HG03575 (cell line): ENCODE measurements around the gene CELSR3.

Experiments
- ATAC-seq: cut with Tn5 transposase; IDR thresholded peaks from one replicate; pipeline ENCODE4 v1.9.1; 2021; ENCODE audit not compliant: unreplicated experiment, insufficient number of reproducible peaks, low FRiP score; ENCODE audit errors: extremely low read depth

The CELSR3 gene

DNA sequence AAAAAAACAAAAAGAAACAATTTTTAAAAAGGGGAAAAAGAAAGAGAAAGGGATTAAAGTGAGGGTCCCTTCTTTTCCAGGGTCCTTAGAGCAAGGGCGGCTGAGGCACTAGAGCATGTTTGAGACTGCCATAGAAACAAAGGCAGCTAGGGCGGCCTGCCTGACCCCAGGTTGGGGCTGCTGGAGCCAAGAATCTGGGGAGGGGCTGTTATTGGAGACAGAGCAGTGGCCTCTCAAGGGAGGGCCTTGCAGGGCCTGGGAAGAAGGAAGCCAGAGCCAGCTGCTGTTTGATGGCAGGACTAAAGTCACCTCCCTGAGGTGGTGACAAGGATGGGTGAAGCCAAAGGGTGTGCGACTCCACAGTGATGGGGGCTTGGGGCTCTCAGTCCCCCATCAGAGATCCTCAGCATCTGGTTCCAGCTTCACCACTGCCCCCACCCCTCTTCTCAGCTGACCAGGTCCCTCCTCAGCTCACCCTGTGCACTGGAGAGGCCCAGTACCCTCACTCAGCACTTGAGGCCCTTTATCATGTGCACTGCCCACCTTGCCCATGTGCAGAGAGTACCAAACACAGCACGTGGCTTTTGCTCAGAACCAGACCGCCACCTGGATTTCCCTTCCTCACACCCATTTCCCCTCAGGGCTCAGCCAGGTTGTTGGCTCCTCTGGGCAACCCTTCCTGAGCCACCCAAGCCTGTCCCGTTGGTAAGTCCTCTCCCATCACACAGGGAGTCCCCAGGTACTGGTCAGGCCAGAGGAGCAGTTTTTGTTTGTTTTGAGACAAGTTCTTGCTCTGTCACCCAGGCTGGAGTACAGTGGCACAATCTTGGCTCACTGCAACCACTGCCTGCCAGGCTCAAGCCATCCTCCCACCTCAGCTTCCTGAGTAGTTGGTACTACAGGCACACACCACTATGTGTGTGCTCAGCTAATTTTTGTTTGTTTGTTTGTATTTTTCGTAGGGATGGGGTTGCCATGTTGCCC, 42.9 kb downstream of the CELSR3 start:
- ATAC-seq, result no peak

DNA sequence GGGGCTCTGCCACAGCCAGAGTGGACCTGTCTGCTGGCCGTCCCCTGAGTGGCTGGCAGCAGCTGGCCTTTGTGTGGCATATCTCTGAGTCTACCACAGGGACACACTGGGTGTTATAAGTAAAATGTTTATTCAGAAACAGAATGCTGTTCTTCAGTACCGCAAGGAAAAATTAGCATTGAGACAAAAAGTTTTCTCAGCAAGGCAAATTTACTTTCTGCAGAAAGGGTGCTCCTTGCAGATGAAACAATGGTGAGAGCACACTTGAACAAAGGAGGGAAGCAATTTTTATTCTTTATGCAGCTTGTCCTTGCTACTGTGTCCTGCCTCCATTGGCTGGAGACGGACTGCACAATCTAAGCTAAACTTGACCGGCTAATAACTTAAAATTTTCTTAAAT, 45.1 kb downstream of the CELSR3 start:
- no peak for ATAC-seq

DNA sequence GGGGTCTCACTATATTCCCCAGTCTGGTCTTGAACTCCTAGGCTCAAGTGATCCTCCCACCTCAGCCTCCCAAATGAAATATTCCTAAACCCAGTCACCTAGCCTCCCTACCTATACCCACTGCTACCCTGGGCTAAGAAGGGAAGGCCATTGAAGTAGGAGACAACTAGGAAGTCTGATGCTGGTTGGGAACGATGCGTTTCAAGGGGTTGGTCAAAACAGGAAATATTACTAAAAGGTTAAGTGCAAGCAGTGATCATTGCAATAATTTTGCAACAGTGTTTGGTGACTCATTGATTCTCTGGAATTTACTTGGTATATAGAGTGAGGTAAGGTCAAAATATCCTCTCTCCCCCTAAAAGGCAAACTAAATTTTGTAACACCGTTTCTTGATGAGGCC, 48.6 kb downstream of the CELSR3 start:
- no peak for ATAC-seq

DNA sequence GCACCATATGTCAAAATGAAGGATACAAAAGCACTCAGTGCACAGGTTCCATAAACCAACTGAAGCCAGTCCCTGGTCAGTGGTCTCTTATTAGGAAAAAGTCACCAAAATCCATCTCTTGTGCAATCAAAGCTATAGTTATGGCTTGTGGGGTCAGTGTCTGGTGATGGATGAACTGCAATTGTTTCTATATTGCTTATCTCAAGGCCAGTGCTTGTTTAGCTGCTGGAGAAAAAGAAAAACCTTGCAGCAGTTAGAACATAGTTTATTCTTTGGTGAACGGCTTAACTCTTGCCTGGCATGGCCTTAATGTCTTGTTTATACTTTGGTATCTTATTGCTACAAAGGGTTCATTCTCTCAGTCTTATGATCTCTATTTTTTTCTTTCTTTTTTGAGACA, 50.4 kb downstream of the CELSR3 start:
- no peak for ATAC-seq

DNA sequence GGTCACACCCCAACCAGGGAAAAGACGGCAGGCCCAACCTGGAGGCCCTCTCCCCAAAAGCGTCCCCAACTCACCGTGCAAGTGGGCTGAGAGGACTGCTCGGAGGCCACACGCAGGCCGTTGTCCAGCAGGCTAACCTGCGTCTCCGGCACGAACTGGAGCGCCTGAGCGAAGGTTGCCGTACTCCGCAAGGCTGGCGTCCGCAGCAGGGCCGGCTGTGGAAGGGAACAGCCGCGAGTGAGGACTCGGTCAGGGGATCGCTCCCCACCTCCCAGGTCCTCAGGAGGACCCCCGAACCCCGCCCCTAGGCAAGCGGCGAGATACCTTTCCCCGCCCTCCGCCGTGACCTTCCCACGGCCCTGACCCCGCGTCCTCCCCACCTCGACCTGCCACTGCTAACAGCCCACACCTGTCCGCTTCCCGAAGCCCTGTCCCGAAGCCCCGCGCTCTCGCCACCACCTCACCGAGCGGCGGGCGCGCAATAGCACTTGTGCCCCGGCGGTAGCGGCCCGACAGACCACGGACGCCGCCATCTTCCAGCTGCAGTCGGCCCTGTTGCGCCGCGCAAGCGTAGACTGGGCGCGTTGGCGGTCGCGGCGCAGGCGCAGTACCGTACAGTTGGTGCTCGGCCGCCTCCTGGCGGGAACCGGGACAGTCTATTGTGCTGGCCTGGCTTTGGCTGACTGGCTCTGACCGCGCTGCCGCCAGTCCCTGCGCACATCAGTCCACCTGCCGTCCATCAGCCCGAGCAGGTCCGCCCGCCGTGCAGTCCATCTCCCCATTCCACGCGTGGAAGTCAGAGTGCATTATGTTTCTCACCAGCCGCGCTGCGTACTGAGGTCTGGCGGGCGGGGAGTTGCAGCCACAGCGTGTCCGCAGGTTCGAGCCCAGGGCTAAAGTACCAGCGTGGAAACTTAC, 53.3 kb downstream of the CELSR3 start, which contains the start of gene UQCRC1:
TSS of gene UQCRC1 (minus strand) at position 559 of the 918 bp plus-strand sequence. CDS start at position 533, 26 bp downstream.
- ATAC-seq, result peak; percentile 63

DNA sequence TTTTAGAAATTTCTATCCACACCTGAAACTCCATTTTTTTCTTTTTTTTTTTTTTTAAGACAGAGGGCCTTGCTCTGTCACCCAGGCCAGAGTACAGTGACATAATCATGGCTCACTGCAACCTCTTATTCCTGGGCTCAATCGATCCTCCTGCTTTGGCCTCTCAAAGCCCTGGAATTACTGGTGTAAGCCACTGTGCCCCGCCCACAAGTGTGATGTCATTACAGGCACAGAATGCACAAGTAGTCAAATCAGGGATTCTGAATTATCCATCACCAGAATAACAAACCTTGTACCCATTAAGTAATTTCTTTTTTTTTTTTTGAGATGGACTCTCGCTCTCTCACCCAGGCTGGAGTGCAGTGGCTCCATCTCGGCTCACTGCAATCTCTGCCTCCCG, 55.2 kb downstream of the CELSR3 start:
- ATAC-seq, result no peak

DNA sequence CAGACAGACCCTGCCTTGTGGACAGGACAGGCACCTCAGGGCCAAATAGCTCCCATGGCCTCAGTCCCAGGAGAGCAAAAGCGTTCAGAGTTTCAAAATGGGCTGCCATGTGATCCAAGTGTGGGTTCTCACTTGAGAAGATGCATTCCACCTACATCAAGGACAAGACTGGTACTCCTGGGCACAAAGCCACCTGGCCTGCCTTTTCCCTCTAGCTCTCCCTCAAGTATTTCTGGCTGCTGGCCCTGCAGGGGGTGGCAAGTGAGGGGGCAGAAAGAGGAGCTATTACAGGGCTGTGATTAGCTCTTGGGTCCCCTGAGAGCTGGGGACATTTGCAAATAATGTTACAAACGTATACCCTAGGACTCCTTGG, 61.1 kb downstream of the CELSR3 start:
- ATAC-seq, result no peak

DNA sequence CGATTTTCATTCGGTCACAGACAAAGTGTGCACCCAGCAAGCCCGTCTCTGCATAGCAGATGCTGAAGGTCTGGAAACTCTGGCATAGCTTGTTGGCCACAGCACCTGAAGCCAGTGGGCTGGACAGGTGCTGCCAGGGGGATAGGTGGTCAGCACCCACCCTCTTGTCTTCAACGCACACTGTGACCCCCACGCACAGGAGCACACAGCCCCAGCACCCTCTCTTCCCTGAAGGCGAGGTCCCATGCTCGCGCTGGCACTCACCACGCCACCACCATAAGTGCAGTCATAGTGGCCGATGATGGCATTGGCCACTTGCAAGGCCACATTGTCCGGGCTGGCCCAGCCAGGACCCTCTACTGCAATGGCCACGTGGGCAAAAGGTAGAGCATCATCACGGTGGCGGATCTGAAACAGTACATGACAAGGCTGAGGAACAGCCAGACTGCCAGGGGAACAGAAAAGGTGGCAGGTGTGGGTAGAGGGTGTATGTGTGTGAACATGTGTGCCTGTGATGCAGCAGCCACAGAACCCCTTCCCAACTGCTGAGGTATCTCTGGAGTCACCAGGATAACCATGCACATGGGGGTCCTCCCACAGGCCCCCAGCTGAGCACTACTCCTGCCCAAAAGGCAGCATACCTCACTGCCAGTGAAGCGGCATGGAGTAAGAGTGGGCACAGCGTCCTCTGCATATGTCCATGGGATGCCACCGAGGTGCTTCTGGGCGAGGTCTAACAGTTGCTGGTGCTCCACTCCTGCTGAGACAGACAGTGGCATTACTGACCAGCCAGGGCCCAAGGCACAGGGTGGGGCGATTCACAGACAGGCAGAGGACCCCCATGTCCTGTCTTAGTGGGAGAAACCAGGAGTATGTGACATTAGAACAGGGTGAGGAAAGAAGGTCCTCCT, 61.7 kb downstream of the CELSR3 start:
- ATAC-seq, result no peak

DNA sequence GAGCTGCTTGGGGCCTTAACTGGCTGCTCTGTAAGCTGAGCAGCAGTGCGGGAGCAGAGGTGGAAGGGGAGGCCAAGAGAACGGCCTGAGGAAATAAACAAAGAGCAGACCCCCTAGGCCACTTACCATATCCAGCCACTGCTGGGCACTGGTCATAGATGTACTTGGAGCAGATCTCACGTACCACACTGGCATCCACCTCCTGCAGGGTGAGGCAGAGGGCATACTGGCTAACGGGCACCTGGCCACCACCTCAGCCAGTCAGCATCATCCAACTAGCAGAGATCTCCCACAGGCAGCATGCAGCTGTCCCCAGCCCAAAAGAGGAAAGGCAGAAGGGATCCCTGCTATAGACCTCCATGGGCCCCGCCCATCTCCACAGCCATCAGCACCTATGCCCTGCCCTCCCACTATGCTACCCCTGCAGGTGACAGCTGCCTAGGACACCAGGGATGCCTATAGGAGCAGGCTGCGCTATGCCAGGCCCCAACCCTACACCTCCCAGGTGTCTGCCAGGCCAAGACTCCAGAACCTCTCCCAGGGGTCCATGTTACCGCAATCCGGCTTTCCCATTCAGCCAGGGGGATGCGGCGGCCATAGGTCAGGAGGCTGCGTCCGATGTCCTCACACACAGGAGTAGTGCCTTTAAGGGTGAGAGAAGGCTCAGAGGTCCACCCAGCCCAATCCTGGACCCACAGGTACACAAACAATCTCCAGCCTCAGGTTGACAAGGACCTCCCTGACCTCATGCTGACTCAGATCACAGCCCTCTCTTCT, 63.0 kb downstream of the CELSR3 start:
- no peak for ATAC-seq

DNA sequence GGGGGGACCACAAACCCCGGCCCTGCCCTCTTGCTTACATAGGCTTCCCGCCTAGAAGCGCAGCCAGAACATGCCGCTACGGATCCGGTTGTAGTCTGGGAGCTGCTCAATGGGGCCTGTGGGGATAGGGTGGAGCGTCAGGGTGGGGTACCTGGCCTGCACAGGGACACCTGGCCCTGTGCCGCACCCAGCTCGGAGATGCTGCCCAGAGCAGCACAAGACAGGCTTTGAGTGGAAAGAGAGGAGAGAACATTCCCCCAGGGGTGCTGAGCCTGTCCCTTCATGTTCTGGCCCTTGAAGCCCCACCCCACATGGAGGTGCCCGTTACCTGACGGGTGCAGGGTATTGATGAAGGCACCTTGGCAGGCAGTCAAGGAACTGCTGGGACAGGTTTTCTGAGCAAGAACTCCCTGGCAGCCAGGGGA, 63.6 kb downstream of the CELSR3 start:
- no peak for ATAC-seq

DNA sequence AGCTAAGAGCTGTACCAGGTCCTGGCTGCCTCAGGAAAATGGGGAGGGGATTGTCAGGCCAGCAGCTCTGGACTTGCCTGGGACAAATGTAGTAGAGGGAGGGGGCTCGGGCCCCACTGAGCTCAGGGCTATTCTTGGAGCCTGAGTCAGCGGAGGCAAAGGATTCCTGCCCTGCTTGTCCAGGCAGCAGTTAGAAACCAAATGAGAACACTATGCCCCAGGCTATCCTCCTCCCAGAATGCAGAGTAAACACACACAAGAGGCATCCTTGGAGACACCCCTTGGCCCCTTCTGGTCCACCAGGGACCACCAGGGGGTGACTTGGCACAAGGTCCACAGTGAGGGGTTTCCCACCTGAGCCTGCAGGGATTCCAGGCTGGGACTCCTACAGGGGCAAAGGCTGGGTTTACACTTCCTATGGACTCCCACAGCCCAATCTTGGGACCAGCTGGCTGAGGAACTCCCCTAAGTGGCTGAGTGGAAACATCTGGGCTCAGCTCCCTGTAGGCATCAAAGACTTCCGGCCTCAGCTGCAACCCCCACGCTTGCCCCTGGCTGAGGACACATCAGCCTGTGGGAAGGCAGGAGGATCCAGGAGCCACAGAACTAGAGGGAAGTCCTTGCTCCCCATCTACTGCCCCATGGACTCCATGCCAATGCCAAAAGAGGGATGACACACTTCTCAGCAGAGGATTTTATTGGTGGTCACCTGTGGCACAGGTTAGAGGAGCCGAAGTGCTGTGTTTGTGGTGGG, 64.2 kb downstream of the CELSR3 start:
- ATAC-seq, result no peak

DNA sequence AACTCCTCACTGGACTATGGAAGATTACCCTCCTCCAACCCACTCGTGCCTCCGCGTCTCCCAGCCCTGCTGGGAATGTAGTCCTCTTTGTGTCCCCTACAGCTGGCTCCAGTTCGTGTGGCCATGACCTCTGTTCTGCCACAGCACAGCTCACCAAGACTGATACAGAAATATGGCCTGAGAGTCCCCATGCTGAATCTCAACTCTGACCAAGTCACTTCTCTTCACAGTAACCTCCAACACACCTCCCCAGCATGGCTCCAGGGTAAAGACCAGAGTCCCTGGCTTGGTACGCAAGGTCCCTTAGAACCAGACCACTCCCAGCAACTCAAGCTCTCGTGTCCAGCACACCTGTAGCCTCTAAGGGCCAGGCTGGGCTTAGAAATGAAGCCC, 65.3 kb downstream of the CELSR3 start:
- ATAC-seq, result no peak

DNA sequence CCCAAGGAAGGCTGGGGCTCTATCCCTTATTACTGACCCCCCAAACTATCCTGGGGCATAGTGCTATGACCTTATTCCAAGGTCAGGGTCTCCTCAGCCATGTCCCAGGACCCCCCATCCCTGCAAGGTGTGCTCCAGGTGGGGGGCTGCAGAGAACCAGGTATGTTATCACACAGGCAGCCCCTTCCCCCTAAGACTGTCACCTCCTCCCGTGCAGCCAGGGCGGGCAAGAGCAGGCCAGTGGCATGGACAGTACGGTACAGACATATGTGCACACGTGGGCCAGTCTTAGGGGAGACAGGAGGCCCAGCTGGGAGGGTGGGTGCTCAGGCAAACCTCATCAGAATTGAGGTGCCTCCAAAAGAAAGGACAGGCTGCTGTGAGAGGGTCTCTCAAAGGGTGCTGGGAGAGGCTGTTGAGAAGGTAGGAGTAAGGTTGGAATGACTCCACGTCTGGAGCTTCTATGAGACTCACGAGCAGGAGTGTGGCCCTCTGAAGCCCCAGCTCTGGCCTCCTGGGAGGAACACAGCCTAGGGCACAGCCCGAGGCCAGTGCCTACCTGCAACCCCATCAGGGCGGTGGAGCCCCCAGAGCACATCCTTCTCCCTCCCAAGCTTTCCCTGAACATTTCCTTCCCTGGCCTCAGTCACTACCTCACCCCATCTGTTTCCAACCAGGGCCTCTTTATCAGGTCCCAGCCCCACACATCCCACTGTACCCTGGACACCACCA, 65.8 kb downstream of the CELSR3 start:
- ATAC-seq, result no peak

DNA sequence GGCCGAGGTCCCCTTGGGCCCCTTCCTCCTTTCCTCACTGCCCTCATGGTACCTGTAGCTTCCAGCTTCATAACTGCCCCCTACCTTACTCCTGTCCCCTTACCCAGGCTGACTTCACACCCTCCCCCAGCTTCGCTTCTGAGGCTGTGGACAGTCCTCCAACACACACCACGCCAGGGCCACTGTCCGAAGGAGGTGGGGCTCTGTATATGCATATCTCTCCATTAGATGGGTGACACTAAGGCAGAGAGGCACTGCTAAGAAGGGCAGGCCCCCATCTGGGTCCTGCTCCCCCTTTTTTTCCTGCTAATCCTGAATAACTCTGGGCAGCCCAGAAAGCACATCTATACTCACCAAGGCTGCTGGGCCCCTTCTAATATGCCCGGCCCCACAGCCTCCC, 66.5 kb downstream of the CELSR3 start:
- ATAC-seq, result no peak

DNA sequence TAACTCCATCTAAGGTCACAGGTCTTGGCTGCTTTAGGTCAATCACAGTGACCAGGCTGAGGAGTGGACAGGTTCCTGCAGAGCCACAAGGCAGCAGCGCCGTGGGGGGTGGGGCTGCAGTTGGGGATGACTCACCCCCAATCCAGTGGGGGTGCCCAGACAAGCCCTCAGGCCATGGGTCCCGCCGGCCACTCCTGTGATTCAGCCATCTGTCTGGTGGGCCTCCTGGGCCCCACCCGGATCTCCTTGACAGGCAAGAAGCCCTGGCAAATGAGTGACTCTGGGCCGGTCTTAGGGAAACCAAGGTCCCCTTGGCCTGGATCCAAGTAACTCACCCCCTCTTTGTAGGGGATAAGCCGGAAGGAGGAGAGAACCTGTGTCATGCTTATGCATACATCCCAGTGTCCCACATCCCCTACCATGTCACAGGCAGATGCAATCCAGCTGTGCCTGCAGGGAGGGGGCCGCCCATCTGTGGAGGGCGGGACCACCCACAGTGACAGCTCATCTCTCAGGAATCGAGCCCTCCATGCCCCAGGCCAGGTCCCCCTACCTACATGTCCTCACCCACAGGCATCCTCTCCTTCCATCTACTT, 67.1 kb downstream of the CELSR3 start:
- ATAC-seq, result no peak

DNA sequence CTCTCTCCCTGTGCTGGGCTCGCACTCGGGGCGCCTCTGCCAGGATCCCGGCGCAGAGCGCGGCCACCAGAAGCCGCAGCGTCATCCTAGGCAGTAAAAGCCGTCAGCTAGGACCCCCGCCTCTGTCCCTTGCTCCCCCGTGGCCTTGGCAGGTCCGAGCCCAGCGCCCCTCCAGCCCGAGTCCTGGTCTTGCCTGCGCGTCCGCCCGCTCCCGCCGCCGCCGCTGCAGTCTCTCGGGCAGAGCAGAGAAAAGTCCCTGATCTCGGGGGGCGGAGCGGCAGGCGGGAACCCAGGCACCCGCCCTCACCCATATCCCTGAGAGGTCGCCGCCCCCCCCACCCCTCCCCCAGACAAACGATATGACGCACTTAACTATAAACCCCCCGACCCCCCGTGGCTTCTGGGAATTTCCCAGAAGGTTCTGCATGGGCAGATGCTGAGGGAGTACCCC, 67.6 kb downstream of the CELSR3 start, which contains the start of gene COL7A1:
TSS of gene COL7A1 (minus strand) at position 255 of the 451 bp plus-strand sequence. CDS start at position 85, 170 bp downstream.
- no peak for ATAC-seq
